Measurements from ENCODE around the gene ANKRD13D. TPM values are rescaled to one million over a fixed set of nuclear protein-coding genes. Genes with fewer than 3 reads are reported as not detected.
A peak's percentile ranks its signal among the peaks of the same experiment; 100 is the strongest.

The ANKRD13D gene
- polyA plus RNA-seq, 1 of the 3 experiments (the other 2 are of a cell fraction), result 50.2 TPM

DNA sequence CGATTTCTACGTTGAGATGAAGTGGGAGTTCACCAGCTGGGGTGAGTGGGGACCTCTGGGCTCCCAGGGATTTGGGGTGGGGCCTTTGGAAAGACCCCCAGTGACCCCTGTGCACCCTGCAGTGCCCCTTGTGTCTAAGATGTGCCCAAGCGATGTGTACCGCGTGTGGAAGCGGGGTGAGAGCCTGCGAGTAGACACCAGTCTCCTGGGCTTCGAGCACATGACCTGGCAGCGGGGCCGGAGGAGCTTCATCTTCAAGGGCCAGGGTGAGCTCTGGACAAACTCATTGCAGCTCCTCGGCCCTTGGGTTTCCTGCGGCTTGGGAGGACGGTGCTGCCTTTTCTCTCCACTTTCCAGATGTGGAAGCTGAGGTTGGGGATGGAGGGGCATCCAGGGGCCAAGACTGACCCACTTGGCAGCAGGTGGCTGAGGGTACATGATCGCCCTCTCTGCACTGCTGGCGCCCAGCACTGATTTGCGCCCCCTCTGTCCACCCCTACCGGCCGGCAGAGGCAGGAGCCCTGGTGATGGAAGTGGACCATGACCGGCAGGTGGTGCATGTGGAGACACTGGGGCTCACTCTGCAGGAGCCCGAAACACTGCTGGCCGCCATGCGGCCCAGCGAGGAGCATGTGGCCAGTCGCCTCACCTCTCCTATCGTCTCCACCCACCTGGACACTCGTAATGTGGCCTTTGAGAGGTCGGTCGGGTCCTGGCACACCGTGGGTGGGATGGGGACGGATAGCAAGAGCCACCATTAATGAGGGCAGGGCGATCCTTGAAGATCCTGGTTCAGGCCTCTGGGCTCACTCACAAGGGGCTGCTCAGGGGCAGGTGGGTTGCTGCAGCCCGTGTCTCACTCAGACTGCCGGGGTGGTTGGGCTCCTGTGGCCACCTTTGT lies 2.6 kb downstream of the ANKRD13D start:
- Histone ChIP-seq H3K4me3 (ENCODE audit: low read depth in 2 of 2, low read length in 1 of 2) (no peak overlapping the region), H2AFZ (ENCODE audit: low read depth) (no peak overlapping the region), H3K79me2 (ENCODE audit: insufficient read depth) (peaks cover 73% of the 10 kb centered on the region), H3K36me3 (replicated peaks in 1 of 2; ENCODE audit: control insufficient read depth in 1 of 2, insufficient read depth in 2 of 2, low read length in 1 of 2) (peaks cover 27 to 41% of the 10 kb centered on the region in 2 experiments), H3K4me2 (no peak overlapping the region), H3F3A (replicated peaks; ENCODE audit: insufficient read depth) (peaks cover 27% of the 10 kb centered on the region), H4K20me1 (ENCODE audit: insufficient read depth) (no peaks in the 10 kb centered on the region), H3K9ac (no peak overlapping the region), H3K9me3 (peaks cover 15% of the 10 kb centered on the region; the same call in 1 of the 2 replicates), H3K27ac (ENCODE audit: low read depth in 2 of 2, low read length in 1 of 2) (peak overlapping the region in 1 of 2 experiments; percentile 19; a peak in 1 of 4 replicates), H3K27me3 (ENCODE audit: insufficient read depth) (no peaks in the 10 kb centered on the region), H3K4me1 (ENCODE audit: control insufficient read depth in 1 of 2, insufficient read depth in 2 of 2, low read depth in 1 of 2, low read length in 1 of 2) (peaks cover 12 to 27% of the 10 kb centered on the region in 2 experiments; a peak in 3 of 4 replicates), H3K9me2 (no peaks in the 10 kb centered on the region)
- TF ChIP-seq YY1 (IDR thresholded peaks at IDR 0.05; ENCODE audit: low read depth), result no peak
- TF ChIP-seq, protein P1, sequence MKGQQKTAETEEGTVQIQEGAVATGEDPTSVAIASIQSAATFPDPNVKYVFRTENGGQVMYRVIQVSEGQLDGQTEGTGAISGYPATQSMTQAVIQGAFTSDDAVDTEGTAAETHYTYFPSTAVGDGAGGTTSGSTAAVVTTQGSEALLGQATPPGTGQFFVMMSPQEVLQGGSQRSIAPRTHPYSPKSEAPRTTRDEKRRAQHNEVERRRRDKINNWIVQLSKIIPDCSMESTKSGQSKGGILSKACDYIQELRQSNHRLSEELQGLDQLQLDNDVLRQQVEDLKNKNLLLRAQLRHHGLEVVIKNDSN (IDR thresholded peaks at IDR 0.05; ENCODE audit: borderline replicate concordance, low read depth), result no peak
- WGBS (ENCODE audit: low lambda C conversion rate), result 97% methylated on average over 22 of the region's 33 CpGs
- DNase-seq, result no peak
- ChIA-PET POLR2A (no interaction called here), CTCF (interaction anchor here (0.7 to 2.8 kb wide), 9 partner anchors 11 to 91 kb away, joined by 3 to 11 read pairs (median 4); partner anchors contain the start of gene SSH3)

DNA sequence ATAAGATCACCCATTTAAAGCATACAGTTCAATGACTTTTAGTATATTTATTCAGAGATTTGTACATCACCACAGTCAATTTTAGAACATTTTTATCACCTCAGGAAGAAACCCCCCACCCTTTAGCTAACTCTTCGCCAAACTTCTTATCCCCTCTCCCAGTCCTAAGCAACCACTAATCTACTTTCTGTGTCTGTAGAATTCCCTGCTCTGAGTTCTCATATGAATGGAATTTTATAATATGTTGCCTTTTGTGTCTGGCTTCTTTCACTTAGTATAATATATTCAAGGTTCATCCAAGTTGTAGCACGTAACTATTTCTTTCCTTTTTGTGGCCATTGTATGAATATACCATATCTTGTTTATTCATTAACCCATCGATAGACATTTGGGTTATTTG lies 3.6 kb downstream of the ANKRD13D start:
- Histone ChIP-seq H3K79me2 (ENCODE audit: insufficient read depth) (peaks cover 80% of the 10 kb centered on the region), H3K4me3 (ENCODE audit: low read depth in 2 of 2, low read length in 1 of 2) (no peak overlapping the region), H3K9ac (no peak overlapping the region), H3K4me1 (ENCODE audit: control insufficient read depth in 1 of 2, insufficient read depth in 2 of 2, low read depth in 1 of 2, low read length in 1 of 2) (peaks cover 9 to 18% of the 10 kb centered on the region in 2 experiments; a peak in 3 of 4 replicates), H3K4me2 (no peak overlapping the region), H3K27ac (ENCODE audit: low read depth in 2 of 2, low read length in 1 of 2) (peak overlapping the region in 1 of 2 experiments; percentile 19; a peak in 1 of 4 replicates), H3K36me3 (replicated peaks in 1 of 2; ENCODE audit: control insufficient read depth in 1 of 2, insufficient read depth in 2 of 2, low read length in 1 of 2) (peaks cover 27 to 46% of the 10 kb centered on the region in 2 experiments), H3K9me2 (no peaks in the 10 kb centered on the region), H3K27me3 (ENCODE audit: insufficient read depth) (no peaks in the 10 kb centered on the region), H2AFZ (ENCODE audit: low read depth) (no peak overlapping the region), H4K20me1 (ENCODE audit: insufficient read depth) (no peaks in the 10 kb centered on the region), H3F3A (replicated peaks; ENCODE audit: insufficient read depth) (peaks cover 22% of the 10 kb centered on the region), H3K9me3 (peaks cover 15% of the 10 kb centered on the region; the same call in 1 of the 2 replicates)
- ChIA-PET CTCF (interaction anchor here (0.7 to 2.8 kb wide), 4 partner anchors 10 to 90 kb away, joined by 3 to 11 read pairs (median 10); partner anchors contain the start of gene SSH3), POLR2A (no interaction called here)
- TF ChIP-seq ELF1 (IDR thresholded peaks at IDR 0.05), result no peak
- TF ChIP-seq, protein P1 (IDR thresholded peaks at IDR 0.05; ENCODE audit: borderline replicate concordance, low read depth), result no peak
- TF ChIP-seq SMC3 (IDR thresholded peaks at IDR 0.05; ENCODE audit: low read depth, low read length), result no peak
- DNase-seq, result no peak
- WGBS (ENCODE audit: low lambda C conversion rate), result 63% methylated on average over 3 of the region's 3 CpGs

DNA sequence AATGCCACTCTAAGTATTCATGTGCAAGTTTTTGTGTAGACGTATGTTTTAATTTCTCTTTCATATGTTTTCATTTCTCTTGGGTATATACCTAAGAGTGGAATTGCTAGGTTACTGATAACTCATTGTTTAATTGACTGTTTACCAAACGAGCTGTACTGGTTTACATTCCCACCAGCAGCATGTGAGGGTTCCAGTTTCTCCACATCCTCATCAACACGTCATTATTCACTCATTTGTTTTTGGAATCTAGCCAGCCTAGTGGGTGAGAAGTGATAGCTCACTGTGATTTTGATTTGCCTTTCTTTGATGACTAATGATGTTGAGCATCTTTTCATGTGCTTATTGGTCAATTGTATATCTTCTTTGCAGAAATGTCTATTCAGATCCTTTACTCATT lies 4.0 kb downstream of the ANKRD13D start:
- ChIA-PET CTCF (interaction anchor here (1.2 to 2.8 kb wide), 4 partner anchors 10 to 89 kb away, joined by 3 to 11 read pairs (median 10); partner anchors contain the start of gene SSH3), POLR2A (no interaction called here)
- Histone ChIP-seq H3K27me3 (ENCODE audit: insufficient read depth) (no peaks in the 10 kb centered on the region), H3F3A (replicated peaks; ENCODE audit: insufficient read depth) (peaks cover 18% of the 10 kb centered on the region), H3K27ac (ENCODE audit: low read depth in 2 of 2, low read length in 1 of 2) (no peak overlapping the region), H3K4me2 (no peak overlapping the region), H4K20me1 (ENCODE audit: insufficient read depth) (no peaks in the 10 kb centered on the region), H2AFZ (ENCODE audit: low read depth) (no peak overlapping the region), H3K4me3 (ENCODE audit: low read depth in 2 of 2, low read length in 1 of 2) (no peak overlapping the region), H3K9me2 (no peaks in the 10 kb centered on the region), H3K79me2 (ENCODE audit: insufficient read depth) (peaks cover 81% of the 10 kb centered on the region), H3K4me1 (ENCODE audit: control insufficient read depth in 1 of 2, insufficient read depth in 2 of 2, low read depth in 1 of 2, low read length in 1 of 2) (peaks cover 5 to 14% of the 10 kb centered on the region in 2 experiments; a peak in 3 of 4 replicates), H3K9ac (no peak overlapping the region), H3K36me3 (replicated peaks in 1 of 2; ENCODE audit: control insufficient read depth in 1 of 2, insufficient read depth in 2 of 2, low read length in 1 of 2) (peaks cover 27 to 50% of the 10 kb centered on the region in 2 experiments), H3K9me3 (peaks cover 15% of the 10 kb centered on the region; the same call in 1 of the 2 replicates)
- no peak for DNase-seq
- 91% methylated on average over 3 of the region's 3 CpGs for WGBS (ENCODE audit: low lambda C conversion rate)
- TF ChIP-seq MEF2A (IDR thresholded peaks at IDR 0.05; ENCODE audit: borderline replicate concordance, low read depth) (no peak), RCOR1 (IDR thresholded peaks at IDR 0.05; ENCODE audit: low read length) (no peak), TEAD4 (IDR thresholded peaks at IDR 0.05; ENCODE audit: borderline replicate concordance, insufficient read depth) (no peak), FOSL2 (IDR thresholded peaks at IDR 0.05; ENCODE audit: borderline replicate concordance, low read depth) (no peak), CHD2 (IDR thresholded peaks at IDR 0.05; ENCODE audit: low read length, partially characterized antibody) (no peak), GATA2 (CRISPR knock-in tag; IDR thresholded peaks at IDR 0.05) (no peak), JUND (IDR thresholded peaks at IDR 0.05) (no peak), POLR2AphosphoS5 (IDR thresholded peaks at IDR 0.05; ENCODE audit: low read depth, low read length) (no peak), NFIC (IDR thresholded peaks at IDR 0.05; ENCODE audit: borderline replicate concordance) (no peak), RFX5 (IDR thresholded peaks at IDR 0.05; ENCODE audit: low read length) (no peak)
- TF ChIP-seq, protein P2, sequence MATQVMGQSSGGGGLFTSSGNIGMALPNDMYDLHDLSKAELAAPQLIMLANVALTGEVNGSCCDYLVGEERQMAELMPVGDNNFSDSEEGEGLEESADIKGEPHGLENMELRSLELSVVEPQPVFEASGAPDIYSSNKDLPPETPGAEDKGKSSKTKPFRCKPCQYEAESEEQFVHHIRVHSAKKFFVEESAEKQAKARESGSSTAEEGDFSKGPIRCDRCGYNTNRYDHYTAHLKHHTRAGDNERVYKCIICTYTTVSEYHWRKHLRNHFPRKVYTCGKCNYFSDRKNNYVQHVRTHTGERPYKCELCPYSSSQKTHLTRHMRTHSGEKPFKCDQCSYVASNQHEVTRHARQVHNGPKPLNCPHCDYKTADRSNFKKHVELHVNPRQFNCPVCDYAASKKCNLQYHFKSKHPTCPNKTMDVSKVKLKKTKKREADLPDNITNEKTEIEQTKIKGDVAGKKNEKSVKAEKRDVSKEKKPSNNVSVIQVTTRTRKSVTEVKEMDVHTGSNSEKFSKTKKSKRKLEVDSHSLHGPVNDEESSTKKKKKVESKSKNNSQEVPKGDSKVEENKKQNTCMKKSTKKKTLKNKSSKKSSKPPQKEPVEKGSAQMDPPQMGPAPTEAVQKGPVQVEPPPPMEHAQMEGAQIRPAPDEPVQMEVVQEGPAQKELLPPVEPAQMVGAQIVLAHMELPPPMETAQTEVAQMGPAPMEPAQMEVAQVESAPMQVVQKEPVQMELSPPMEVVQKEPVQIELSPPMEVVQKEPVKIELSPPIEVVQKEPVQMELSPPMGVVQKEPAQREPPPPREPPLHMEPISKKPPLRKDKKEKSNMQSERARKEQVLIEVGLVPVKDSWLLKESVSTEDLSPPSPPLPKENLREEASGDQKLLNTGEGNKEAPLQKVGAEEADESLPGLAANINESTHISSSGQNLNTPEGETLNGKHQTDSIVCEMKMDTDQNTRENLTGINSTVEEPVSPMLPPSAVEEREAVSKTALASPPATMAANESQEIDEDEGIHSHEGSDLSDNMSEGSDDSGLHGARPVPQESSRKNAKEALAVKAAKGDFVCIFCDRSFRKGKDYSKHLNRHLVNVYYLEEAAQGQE (IDR thresholded peaks at IDR 0.05; ENCODE audit: low read depth, low read length), result no peak

Measured in SK-N-SH (cell line).